Pulmonary artery endothelial cell (primary cell): ENCODE data around the gene TPPP. TPM values are rescaled to one million over a fixed set of nuclear protein-coding genes. Genes with fewer than 3 reads are reported as not detected.
"Not testable (repeated sequence)": the region's sequence is repeated elsewhere in the genome, so short reads cannot be mapped to it uniquely, and the experiment has no call there.

Experiments used
- DNase-seq: peaks from one replicate; pipeline ENCODE4 v3.0.0-alpha.2; 2011; ENCODE audit warnings: low read depth, low spot score
- total RNA-seq: library from RNA; depleted of rRNA; stranded (reverse); fragments of >200 nt; gene quantifications from 2 replicates; pipeline ENCODE4 v1.2.3, GENCODE V29; 2014

The TPPP gene
- total RNA-seq, 1 donor from 2014 or later, result 0.20 TPM

- not testable (repeated sequence) for DNase-seq
These were observed 885 bp upstream of the TPPP start for GRCh38 chr5:694042-694431.

GRCh38 chr5:692529-693041, 567 bp downstream of the TPPP start:
- DNase-seq, result not testable (repeated sequence)

GRCh38 chr5:691817-692528, 1.2 kb downstream of the TPPP start:
- no peak for DNase-seq

- not testable (repeated sequence) for DNase-seq
These were observed 2.1 kb downstream of the TPPP start for GRCh38 chr5:691049-691448.

GRCh38 chr5:690293-690692, 2.9 kb downstream of the TPPP start:
- not testable (repeated sequence) for DNase-seq

GRCh38 chr5:688348-689010, 4.7 kb downstream of the TPPP start:
- DNase-seq, result not testable (repeated sequence)

- not testable (repeated sequence) for DNase-seq
These were observed 6.2 kb downstream of the TPPP start for GRCh38 chr5:686936-687335.

- not testable (repeated sequence) for DNase-seq
These were observed 7.0 kb downstream of the TPPP start for GRCh38 chr5:686172-686523.

- no peak for DNase-seq
These were observed 7.6 kb downstream of the TPPP start for GRCh38 chr5:685262-686171.

GRCh38 chr5:684751-685216, 8.4 kb downstream of the TPPP start:
- DNase-seq, result no peak

- DNase-seq, result no peak
These were observed 9.3 kb downstream of the TPPP start for GRCh38 chr5:683551-684481.

GRCh38 chr5:682651-683358, 10.3 kb downstream of the TPPP start:
- not testable (repeated sequence) for DNase-seq

GRCh38 chr5:682216-682615, 10.9 kb downstream of the TPPP start:
- DNase-seq, result not testable (repeated sequence)

GRCh38 chr5:681317-682191, 11.6 kb downstream of the TPPP start:
- DNase-seq, result not testable (repeated sequence)

GRCh38 chr5:680836-681235, 12.3 kb downstream of the TPPP start:
- DNase-seq, result not testable (repeated sequence)

- not testable (repeated sequence) for DNase-seq
These were observed 12.9 kb downstream of the TPPP start for GRCh38 chr5:680118-680795.

- not testable (repeated sequence) for DNase-seq
These were observed 13.8 kb downstream of the TPPP start for GRCh38 chr5:679166-679895.

- DNase-seq, result not testable (repeated sequence)
These were observed 14.6 kb downstream of the TPPP start for GRCh38 chr5:678521-678920.
